Ishikawa (cell line): ENCODE data around the gene KCND3.

Experiments
- CEBPB ChIP-seq: IDR thresholded peaks from 2 replicates; pipeline ENCODE4 v1.6.1; 2012
- CREB1 ChIP-seq: IDR thresholded peaks from 2 replicates; pipeline ENCODE4 v1.6.1; 2012; ENCODE audit warnings: low read depth
- EGR1 ChIP-seq: IDR thresholded peaks from 2 replicates; pipeline ENCODE4 v1.6.1; 2012
- EP300 ChIP-seq: IDR thresholded peaks from 2 replicates; pipeline ENCODE4 v1.6.1; 2012; ENCODE audit warnings: borderline replicate concordance
- FOXM1 ChIP-seq: IDR thresholded peaks from 2 replicates; pipeline ENCODE4 v1.6.1; 2012; ENCODE audit warnings: low read depth, borderline replicate concordance
- NFIC ChIP-seq: IDR thresholded peaks from 2 replicates; pipeline ENCODE4 v1.6.1; 2012
- RAD21 ChIP-seq: IDR thresholded peaks from 2 replicates; pipeline ENCODE4 v1.6.1; 2012; ENCODE audit warnings: low read depth
- TAF1 ChIP-seq: IDR thresholded peaks from 2 replicates; pipeline ENCODE4 v1.6.1; 2012; ENCODE audit warnings: low read depth, mild to moderate bottlenecking
- TCF12 ChIP-seq: IDR thresholded peaks from 2 replicates; pipeline ENCODE4 v1.6.1; 2012; ENCODE audit warnings: low read depth
- TEAD4 ChIP-seq: IDR thresholded peaks from 2 replicates; pipeline ENCODE4 v1.6.1; 2012
- USF1 ChIP-seq: IDR thresholded peaks from 2 replicates; pipeline ENCODE4 v1.6.1; 2012
- YY1 ChIP-seq: IDR thresholded peaks from 2 replicates; pipeline ENCODE4 v1.6.1; 2012; ENCODE audit warnings: low read depth
- ZBTB7A ChIP-seq: IDR thresholded peaks from 2 replicates; pipeline ENCODE4 v1.6.1; 2012; ENCODE audit warnings: low read depth
- TF ChIP-seq, protein P1 (sequence below): IDR thresholded peaks from 2 replicates; pipeline ENCODE4 v1.6.1; 2012; ENCODE audit warnings: low read depth, mild to moderate bottlenecking
- TF ChIP-seq, protein P2 (sequence below): IDR thresholded peaks from 2 replicates; pipeline ENCODE4 v1.6.1; 2012

Gene KCND3

DNA sequence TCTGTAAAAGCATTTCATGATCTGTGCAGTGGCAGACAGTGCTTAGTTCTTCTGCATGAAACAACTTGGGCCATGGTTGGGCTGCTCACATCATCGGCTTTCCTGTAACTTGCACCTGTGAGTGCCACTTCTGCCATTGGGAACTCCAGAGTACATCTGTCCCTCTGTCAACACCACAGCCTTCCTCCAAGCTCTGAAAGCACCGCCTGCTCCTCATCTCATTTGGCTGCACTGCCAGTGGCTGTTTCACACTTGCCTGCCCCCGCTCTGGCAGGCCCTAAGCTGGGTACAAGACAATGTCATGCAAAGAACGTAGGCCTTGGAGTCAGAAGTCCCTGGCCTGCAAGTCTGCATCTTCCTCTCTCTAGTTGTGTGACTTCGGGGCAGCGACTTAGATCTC is 187.4 kb downstream of the KCND3 start:
- TF ChIP-seq EP300 (no peak), EGR1 (no peak), CREB1 (no peak), USF1 (no peak), TEAD4 (no peak)
- TF ChIP-seq, protein P1, sequence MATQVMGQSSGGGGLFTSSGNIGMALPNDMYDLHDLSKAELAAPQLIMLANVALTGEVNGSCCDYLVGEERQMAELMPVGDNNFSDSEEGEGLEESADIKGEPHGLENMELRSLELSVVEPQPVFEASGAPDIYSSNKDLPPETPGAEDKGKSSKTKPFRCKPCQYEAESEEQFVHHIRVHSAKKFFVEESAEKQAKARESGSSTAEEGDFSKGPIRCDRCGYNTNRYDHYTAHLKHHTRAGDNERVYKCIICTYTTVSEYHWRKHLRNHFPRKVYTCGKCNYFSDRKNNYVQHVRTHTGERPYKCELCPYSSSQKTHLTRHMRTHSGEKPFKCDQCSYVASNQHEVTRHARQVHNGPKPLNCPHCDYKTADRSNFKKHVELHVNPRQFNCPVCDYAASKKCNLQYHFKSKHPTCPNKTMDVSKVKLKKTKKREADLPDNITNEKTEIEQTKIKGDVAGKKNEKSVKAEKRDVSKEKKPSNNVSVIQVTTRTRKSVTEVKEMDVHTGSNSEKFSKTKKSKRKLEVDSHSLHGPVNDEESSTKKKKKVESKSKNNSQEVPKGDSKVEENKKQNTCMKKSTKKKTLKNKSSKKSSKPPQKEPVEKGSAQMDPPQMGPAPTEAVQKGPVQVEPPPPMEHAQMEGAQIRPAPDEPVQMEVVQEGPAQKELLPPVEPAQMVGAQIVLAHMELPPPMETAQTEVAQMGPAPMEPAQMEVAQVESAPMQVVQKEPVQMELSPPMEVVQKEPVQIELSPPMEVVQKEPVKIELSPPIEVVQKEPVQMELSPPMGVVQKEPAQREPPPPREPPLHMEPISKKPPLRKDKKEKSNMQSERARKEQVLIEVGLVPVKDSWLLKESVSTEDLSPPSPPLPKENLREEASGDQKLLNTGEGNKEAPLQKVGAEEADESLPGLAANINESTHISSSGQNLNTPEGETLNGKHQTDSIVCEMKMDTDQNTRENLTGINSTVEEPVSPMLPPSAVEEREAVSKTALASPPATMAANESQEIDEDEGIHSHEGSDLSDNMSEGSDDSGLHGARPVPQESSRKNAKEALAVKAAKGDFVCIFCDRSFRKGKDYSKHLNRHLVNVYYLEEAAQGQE = no peak
- TF ChIP-seq, protein P2, sequence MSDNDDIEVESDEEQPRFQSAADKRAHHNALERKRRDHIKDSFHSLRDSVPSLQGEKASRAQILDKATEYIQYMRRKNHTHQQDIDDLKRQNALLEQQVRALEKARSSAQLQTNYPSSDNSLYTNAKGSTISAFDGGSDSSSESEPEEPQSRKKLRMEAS = no peak

- TF ChIP-seq RAD21 (peak; percentile 7; the same call in 1 of the 2 replicates), TCF12 (no peak)
Observed at GRCh38 chr1:111801071-111801850, 188.2 kb downstream of the KCND3 start.

GRCh38 chr1:111798580-111798979 is 190.9 kb downstream of the KCND3 start:
- no peak for TF ChIP-seq FOXM1
- TF ChIP-seq EP300 = no peak
- TF ChIP-seq NFIC = no peak
- TF ChIP-seq CREB1 = no peak
- TF ChIP-seq RAD21 = no peak
- no peak for TF ChIP-seq TEAD4
- TF ChIP-seq, protein P1 = no peak
- no peak for TF ChIP-seq EGR1
- TF ChIP-seq TCF12 = no peak
- TF ChIP-seq, protein P2 = no peak
- no peak for TF ChIP-seq TAF1

DNA sequence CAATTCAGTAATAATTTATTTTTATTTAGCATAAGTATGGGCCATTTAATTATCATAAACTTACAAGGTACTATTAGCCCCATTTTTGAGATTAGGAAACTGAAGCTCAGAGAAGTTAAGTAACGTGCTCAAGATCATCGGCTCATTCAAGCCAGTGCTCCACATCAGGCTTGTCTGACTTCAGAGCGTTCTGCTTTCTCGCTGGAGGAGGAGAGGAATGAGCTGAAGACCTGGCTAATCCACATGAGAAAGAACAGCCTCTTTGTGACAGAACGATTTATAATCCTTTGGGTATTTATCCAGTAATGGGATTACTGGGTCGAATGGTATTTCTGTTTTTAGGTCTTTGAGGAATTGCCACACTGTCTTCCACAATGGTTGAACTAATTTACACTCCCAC is 194.1 kb downstream of the KCND3 start:
- no peak for TF ChIP-seq USF1
- TF ChIP-seq, protein P2 = no peak

- TF ChIP-seq YY1 = no peak
Observed at GRCh38 chr1:111793923-111794322, 195.5 kb downstream of the KCND3 start.

DNA sequence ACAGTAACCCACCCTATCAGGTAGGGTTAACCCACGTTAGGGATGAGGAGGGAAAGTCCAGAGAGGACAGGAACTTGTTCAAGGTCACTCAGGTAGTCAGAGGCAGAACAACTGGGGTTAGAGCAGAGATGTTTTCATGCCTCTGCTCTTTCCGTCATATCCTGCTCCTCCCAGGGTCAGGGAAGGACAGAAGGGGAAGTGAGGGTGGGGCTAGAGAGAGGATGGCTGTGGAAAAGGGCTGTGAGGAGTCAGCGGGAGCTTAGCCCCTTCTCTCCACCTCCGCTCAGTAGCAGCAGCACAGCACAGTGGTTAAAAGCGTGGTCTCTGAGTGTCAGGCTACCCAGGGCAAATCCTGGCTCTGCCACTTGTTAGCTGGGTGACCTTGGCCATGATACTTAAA is 197.2 kb downstream of the KCND3 start:
- TF ChIP-seq EP300 = no peak
- TF ChIP-seq TCF12 = no peak
- TF ChIP-seq CEBPB = no peak
- TF ChIP-seq ZBTB7A = no peak
- no peak for TF ChIP-seq NFIC
- TF ChIP-seq USF1 = no peak
- no peak for TF ChIP-seq RAD21
- TF ChIP-seq YY1 = no peak
- TF ChIP-seq, protein P1 = no peak
- TF ChIP-seq, protein P2 = no peak
- no peak for TF ChIP-seq FOXM1
- TF ChIP-seq CREB1 = no peak
- no peak for TF ChIP-seq TEAD4
- TF ChIP-seq TAF1 = no peak
- no peak for TF ChIP-seq EGR1
